GM13977 (cell line): ENCODE results near the gene MAP7D3.

Experiments
- DNase-seq: peaks from one replicate; pipeline ENCODE4 v3.0.0; 2012; ENCODE audit warnings: low spot score
- in situ Hi-C: fragments of 300-500 bp; cut with MboI; formaldehyde crosslinking; loops from one replicate; pipeline ENCODE4 v1.12.0; 2022; ENCODE audit warnings: low sequenced_read_pairs, low pct_unique_long_range_greater_than_20kb, mixed read lengths, inconsistent platforms; ENCODE audit not compliant: unreplicated experiment
- TF ChIP-seq, protein P1 (sequence below): IDR thresholded peaks from 2 replicates; pipeline ENCODE4 v1.5.1; 2012; ENCODE audit warnings: mild to moderate bottlenecking, control low read depth; ENCODE audit not compliant: insufficient read depth; ENCODE audit errors: extremely low read depth, missing control alignments

The MAP7D3 gene

GRCh38 chrX:136273986-136274385 is 22.8 kb upstream of the MAP7D3 start:
- no peak for DNase-seq
- in situ Hi-C loops: loop anchor here (25.0 kb wide), 1 partner anchor 237 kb away; no protein-coding TSS in a partner anchor
- TF ChIP-seq, protein P1, sequence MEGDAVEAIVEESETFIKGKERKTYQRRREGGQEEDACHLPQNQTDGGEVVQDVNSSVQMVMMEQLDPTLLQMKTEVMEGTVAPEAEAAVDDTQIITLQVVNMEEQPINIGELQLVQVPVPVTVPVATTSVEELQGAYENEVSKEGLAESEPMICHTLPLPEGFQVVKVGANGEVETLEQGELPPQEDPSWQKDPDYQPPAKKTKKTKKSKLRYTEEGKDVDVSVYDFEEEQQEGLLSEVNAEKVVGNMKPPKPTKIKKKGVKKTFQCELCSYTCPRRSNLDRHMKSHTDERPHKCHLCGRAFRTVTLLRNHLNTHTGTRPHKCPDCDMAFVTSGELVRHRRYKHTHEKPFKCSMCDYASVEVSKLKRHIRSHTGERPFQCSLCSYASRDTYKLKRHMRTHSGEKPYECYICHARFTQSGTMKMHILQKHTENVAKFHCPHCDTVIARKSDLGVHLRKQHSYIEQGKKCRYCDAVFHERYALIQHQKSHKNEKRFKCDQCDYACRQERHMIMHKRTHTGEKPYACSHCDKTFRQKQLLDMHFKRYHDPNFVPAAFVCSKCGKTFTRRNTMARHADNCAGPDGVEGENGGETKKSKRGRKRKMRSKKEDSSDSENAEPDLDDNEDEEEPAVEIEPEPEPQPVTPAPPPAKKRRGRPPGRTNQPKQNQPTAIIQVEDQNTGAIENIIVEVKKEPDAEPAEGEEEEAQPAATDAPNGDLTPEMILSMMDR: no peak

GRCh38 chrX:136272325-136272724 is 21.1 kb upstream of the MAP7D3 start:
- in situ Hi-C loops: loop anchor here (25.0 kb wide), 1 partner anchor 235 kb away; no protein-coding TSS in a partner anchor
- TF ChIP-seq, protein P1: no peak
- DNase-seq: no peak

- TF ChIP-seq, protein P1: no peak
- in situ Hi-C loops: loop anchor here (25.0 kb wide), 1 partner anchor 234 kb away; no protein-coding TSS in a partner anchor
- no peak for DNase-seq
Measured at GRCh38 chrX:136271300-136271699, 20.1 kb upstream of the MAP7D3 start.

- DNase-seq: no peak
- TF ChIP-seq, protein P1: no peak
- in situ Hi-C loops: loop anchor here (10.0 to 25.0 kb wide), 2 partner anchors 233 to 435 kb away; no protein-coding TSS in a partner anchor
Measured at GRCh38 chrX:136269921-136270320, 18.7 kb upstream of the MAP7D3 start.

DNA sequence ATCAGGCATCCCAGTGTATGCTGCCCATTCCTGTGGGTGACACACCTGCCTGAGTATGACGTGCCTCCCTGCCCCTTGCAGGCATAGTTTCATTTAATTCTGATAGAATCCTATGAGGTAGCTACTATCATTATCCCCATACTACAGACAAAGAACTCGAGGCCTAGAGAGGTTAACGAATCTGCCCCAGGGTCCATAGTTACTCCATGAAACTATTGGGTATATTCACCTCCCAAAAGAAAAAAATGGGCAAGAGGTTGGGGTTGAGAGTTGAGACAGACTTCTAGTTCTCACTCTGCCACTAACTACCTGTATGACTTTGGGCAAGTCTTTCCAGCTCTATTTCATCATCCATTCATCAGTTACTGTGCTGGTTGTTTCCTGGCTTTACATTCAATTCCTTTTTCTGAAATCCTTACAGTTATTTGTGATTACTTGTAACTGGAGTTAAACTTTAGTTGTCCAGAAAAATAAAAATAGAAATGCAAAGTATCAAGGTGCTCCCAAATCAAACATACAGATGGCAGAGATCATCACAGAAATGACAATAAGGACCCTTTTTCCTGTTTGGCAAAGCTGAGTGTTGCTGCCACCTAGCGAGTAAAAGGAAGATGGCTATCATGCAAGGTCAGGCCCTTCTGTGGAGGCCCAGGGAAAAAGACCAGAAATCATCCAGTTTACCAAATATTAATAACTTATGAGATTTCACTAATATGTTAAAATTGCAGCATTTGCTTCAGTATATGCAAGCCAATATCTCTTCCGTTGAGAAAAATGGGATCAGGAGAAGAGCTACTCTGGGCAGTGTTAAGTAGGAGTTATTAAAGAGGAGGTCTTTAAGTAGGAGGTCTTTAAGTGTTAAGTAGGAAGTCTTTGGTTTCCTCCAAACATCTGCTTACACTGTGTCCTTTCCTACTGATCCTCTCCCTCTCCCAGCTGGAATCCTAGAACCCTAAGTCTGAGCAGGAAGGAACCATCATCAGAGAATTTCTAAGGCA is 17.1 kb upstream of the MAP7D3 start:
- DNase-seq: peak; percentile 30
- TF ChIP-seq, protein P1: peak; percentile 82
- in situ Hi-C loops: loop anchor here (10.0 to 25.0 kb wide), 2 partner anchors 231 to 436 kb away; no protein-coding TSS in a partner anchor

DNA sequence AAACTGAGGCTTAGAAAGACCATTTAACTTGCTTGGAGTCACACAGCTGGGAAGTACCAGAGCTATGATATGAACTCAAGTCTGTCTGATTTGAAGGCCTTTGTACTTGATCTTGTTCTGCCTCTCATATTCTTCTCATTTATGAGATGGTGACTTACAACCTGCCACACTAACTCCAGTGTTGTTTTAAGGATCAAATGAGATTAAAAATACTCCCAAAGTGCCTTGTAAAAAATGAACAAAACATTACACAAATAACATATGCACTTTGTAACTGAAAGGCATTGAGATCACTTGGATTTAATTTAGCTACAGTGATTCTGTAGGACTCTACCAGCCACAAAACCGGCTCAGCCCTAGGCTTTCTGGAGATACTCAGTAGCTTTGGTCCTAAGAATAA is 15.6 kb upstream of the MAP7D3 start:
- TF ChIP-seq, protein P1: no peak
- in situ Hi-C loops: loop anchor here (10.0 to 25.0 kb wide), 2 partner anchors 230 to 438 kb away; no protein-coding TSS in a partner anchor

More for the DNA sequence above, 15.6 kb upstream of the MAP7D3 start:
- no peak for DNase-seq
